Measurements from ENCODE around the gene CMSS1. TPM values are rescaled to one million over a fixed set of nuclear protein-coding genes. Genes with fewer than 3 reads are reported as not detected.

The CMSS1 gene
- total and polyA plus RNA-seq, 2 donors (not counting 1 experiment from before 2014, with no cell fraction given): 7.3 to 22.8 TPM

- Mint-ChIP-seq H3K9me3 (ENCODE audit: insufficient read depth) (no peaks in the 10 kb centered on the region), H3K27ac (no peak overlapping the region), H3K4me1 (peaks cover 14% of the 10 kb centered on the region), H3K4me3 (no peak overlapping the region), H3K27me3 (no peaks in the 10 kb centered on the region)
- no peaks in the 10 kb centered on the region for H4K20me1 ChIP-seq (ENCODE audit: control insufficient read depth, insufficient read depth, low read length, poor library complexity, severe bottlenecking)
- no peak overlapping the region for H3K27ac ChIP-seq (ENCODE audit: low read length in 2 of 2)
- intact Hi-C loops (cut with micrococcal nuclease): no loop called here
- no peaks in the 10 kb centered on the region for H3K9me3 ChIP-seq (ENCODE audit: control extremely low read depth in 1 of 3, control insufficient read depth in 2 of 3, insufficient read depth in 1 of 3, low read length in 2 of 3)
- H3K79me2 ChIP-seq (ENCODE audit: control insufficient read depth, insufficient read depth, low read length): no peaks in the 10 kb centered on the region
- no peak overlapping the region for H3K4me2 ChIP-seq (replicated peaks; ENCODE audit: low read depth, low read length, poor library complexity, severe bottlenecking)
- CTCF ChIA-PET: no interaction called here
- POLR2A ChIA-PET: interaction anchor here (0.6 kb wide), 1 partner anchor 9 kb away, joined by 3 read pairs; no protein-coding TSS in a partner anchor
- H3K9ac ChIP-seq (ENCODE audit: low read length): no peak overlapping the region
- WGBS (ENCODE audit: insufficient coverage): 100% methylated on average over 1 of the region's 5 CpGs
- DNase-seq (no peak), ATAC-seq (ENCODE audit: low read depth) (no peak)
- H3K36me3 ChIP-seq (replicated peaks in 1 of 2; ENCODE audit: control extremely low read depth in 1 of 2, control insufficient read depth in 1 of 2, extremely low read depth in 1 of 2, insufficient read depth in 2 of 2, low read length in 1 of 2): no peaks in the 10 kb centered on the region
- H3K4me1 ChIP-seq (ENCODE audit: control insufficient read depth in 2 of 2, insufficient read depth in 2 of 2, low read length in 2 of 2): no peaks in the 10 kb centered on the region
- H3K27me3 ChIP-seq (replicated peaks in 1 of 4; ENCODE audit: control extremely low read depth in 1 of 4, control insufficient read depth in 3 of 4, insufficient read depth in 4 of 4, low read length in 3 of 4): no peaks in the 10 kb centered on the region
- H3K4me3 ChIP-seq (ENCODE audit: control extremely low read depth in 1 of 5, extremely low read depth in 1 of 5, insufficient read depth in 1 of 5, low read depth in 2 of 5, low read length in 4 of 5): no peak overlapping the region
- TF ChIP-seq CTCF (IDR thresholded peaks at IDR 0.05) (no peak), EZH2 (IDR thresholded peaks at IDR 0.05; ENCODE audit: borderline replicate concordance, insufficient read depth, low read depth, low read length, poor library complexity, severe bottlenecking) (no peak)
- H2AFZ ChIP-seq (ENCODE audit: insufficient read depth, low read depth, low read length, poor library complexity, severe bottlenecking): no peak overlapping the region
Observed at GRCh38 chr3:100009276-100010086, 191.8 kb downstream of the CMSS1 start.

GRCh38 chr3:100010087-100010417 is 192.4 kb downstream of the CMSS1 start:
- H3K9me3 Mint-ChIP-seq (ENCODE audit: insufficient read depth): no peaks in the 10 kb centered on the region
- Histone ChIP-seq H3K9me3 (ENCODE audit: control extremely low read depth in 1 of 3, control insufficient read depth in 2 of 3, insufficient read depth in 1 of 3, low read length in 2 of 3) (peaks cover 0 to 2% (median 0%) of the 10 kb centered on the region in 3 donors), H3K4me3 (ENCODE audit: control extremely low read depth in 1 of 5, extremely low read depth in 1 of 5, insufficient read depth in 1 of 5, low read depth in 2 of 5, low read length in 4 of 5) (no peak overlapping the region), H3K79me2 (ENCODE audit: control insufficient read depth, insufficient read depth, low read length) (no peaks in the 10 kb centered on the region), H3K36me3 (replicated peaks in 1 of 2; ENCODE audit: control extremely low read depth in 1 of 2, control insufficient read depth in 1 of 2, extremely low read depth in 1 of 2, insufficient read depth in 2 of 2, low read length in 1 of 2) (no peaks in the 10 kb centered on the region), H3K4me2 (replicated peaks; ENCODE audit: low read depth, low read length, poor library complexity, severe bottlenecking) (no peak overlapping the region), H2AFZ (ENCODE audit: insufficient read depth, low read depth, low read length, poor library complexity, severe bottlenecking) (no peak overlapping the region), H4K20me1 (ENCODE audit: control insufficient read depth, insufficient read depth, low read length, poor library complexity, severe bottlenecking) (no peaks in the 10 kb centered on the region), H3K4me1 (ENCODE audit: control insufficient read depth in 2 of 2, insufficient read depth in 2 of 2, low read length in 2 of 2) (no peaks in the 10 kb centered on the region), H3K27me3 (replicated peaks in 1 of 4; ENCODE audit: control extremely low read depth in 1 of 4, control insufficient read depth in 3 of 4, insufficient read depth in 4 of 4, low read length in 3 of 4) (no peaks in the 10 kb centered on the region), H3K9ac (ENCODE audit: low read length) (no peak overlapping the region), H3K27ac (ENCODE audit: low read length in 2 of 2) (no peak overlapping the region)
- no peak overlapping the region for H3K27ac Mint-ChIP-seq
- WGBS (ENCODE audit: insufficient coverage): no CpG with 5 or more reads among the region's 1 CpG
- TF ChIP-seq CTCF (IDR thresholded peaks at IDR 0.05) (no peak), EZH2 (IDR thresholded peaks at IDR 0.05; ENCODE audit: borderline replicate concordance, insufficient read depth, low read depth, low read length, poor library complexity, severe bottlenecking) (no peak)
- intact Hi-C loops (cut with micrococcal nuclease): no loop called here
- H3K4me1 Mint-ChIP-seq: peaks cover 11% of the 10 kb centered on the region
- no peak for DNase-seq
- H3K27me3 Mint-ChIP-seq: no peaks in the 10 kb centered on the region
- ChIA-PET POLR2A (no interaction called here), CTCF (no interaction called here)
- no peak overlapping the region for H3K4me3 Mint-ChIP-seq
- ATAC-seq (ENCODE audit: low read depth): no peak

All from B cell (primary cell).